GM23338 (cell line): Measurements from ENCODE around the gene SNCB.

Experiments used
- CTCF ChIP-seq, 2 experiments: fragments of 200-600 bp in 1 of 2; sonication (generic) in 1 of 2; conservative IDR thresholded peaks; 2 replicates each; pipeline versions ENCODE4 v1.5.1 to v1.6.1; 2016 to 2017; ENCODE audit warnings: antibody characterized with exemption in 2 of 2, low read depth in 2 of 2, mild to moderate bottlenecking in 2 of 2, moderate library complexity in 1 of 2
- REST ChIP-seq: IDR thresholded peaks from one replicate; pipeline ENCODE4 v1.6.1; 2018; ENCODE audit warnings: antibody characterized with exemption; ENCODE audit not compliant: unreplicated experiment

GRCh38 chr5:176678584-176678983 is 48.2 kb upstream of the SNCB start:
- TF ChIP-seq CTCF (conservative IDR thresholded peaks at IDR 0.05; ENCODE audit: low read depth in 2 of 2) (no peak), REST (no peak)
